GM23248 (cell line): ENCODE results near the gene NAV2. TPM values are rescaled to one million over a fixed set of nuclear protein-coding genes. Genes with fewer than 3 reads are reported as not detected.

Experiments
- DNase-seq: peaks from one replicate; pipeline ENCODE4 v3.0.0-alpha.2; 2015
- H2AFZ ChIP-seq: fragments of 200-600 bp; sonication (generic); 2 replicates; pipeline ENCODE4 v1.6.1; 2016; ENCODE audit warnings: antibody characterized with exemption
- H3F3A ChIP-seq: fragments of 200-600 bp; sonication (generic); 2 replicates; pipeline ENCODE4 v1.6.1; 2016; ENCODE audit warnings: mild to moderate bottlenecking, antibody characterized with exemption, mixed run types; ENCODE audit not compliant: insufficient read depth
- H3K27ac ChIP-seq: fragments of 200-600 bp; sonication (generic); 2 replicates; pipeline ENCODE4 v1.5.1; 2016; ENCODE audit warnings: mild to moderate bottlenecking
- H3K27me3 ChIP-seq: fragments of 200-600 bp; sonication (generic); replicated peaks from 2 replicates; pipeline ENCODE4 v1.6.1; 2016; ENCODE audit warnings: mild to moderate bottlenecking; ENCODE audit not compliant: insufficient read depth
- H3K36me3 ChIP-seq: fragments of 200-600 bp; sonication (generic); 2 replicates; pipeline ENCODE4 v1.6.1; 2016; ENCODE audit warnings: low read depth, mild to moderate bottlenecking
- H3K4me1 ChIP-seq: fragments of 200-600 bp; sonication (generic); 2 replicates; pipeline ENCODE4 v1.6.1; 2016; ENCODE audit warnings: mild to moderate bottlenecking; ENCODE audit not compliant: insufficient read depth
- H3K4me2 ChIP-seq: fragments of 200-600 bp; sonication (generic); one replicate; pipeline ENCODE4 v1.6.1; 2016; ENCODE audit warnings: mild to moderate bottlenecking; ENCODE audit not compliant: unreplicated experiment
- H3K4me3 ChIP-seq: fragments of 200-600 bp; sonication (generic); 2 replicates; pipeline ENCODE4 v1.5.1; 2016; ENCODE audit warnings: mild to moderate bottlenecking
- H3K79me2 ChIP-seq: fragments of 200-600 bp; sonication (generic); 2 replicates; pipeline ENCODE4 v1.6.1; 2016; ENCODE audit warnings: mild to moderate bottlenecking; ENCODE audit not compliant: insufficient read depth
- H3K9ac ChIP-seq: fragments of 200-600 bp; sonication (generic); 2 replicates; pipeline ENCODE4 v1.6.1; 2016; ENCODE audit warnings: mild to moderate bottlenecking
- H3K9me2 ChIP-seq: fragments of 200-600 bp; sonication (generic); 2 replicates; pipeline ENCODE4 v1.6.1; 2016; ENCODE audit warnings: mixed run types, mild to moderate bottlenecking, moderate library complexity; ENCODE audit not compliant: insufficient read depth
- H3K9me3 ChIP-seq: fragments of 200-600 bp; sonication (generic); one replicate; pipeline ENCODE4 v1.6.1; 2017; ENCODE audit warnings: low read depth
- H4K20me1 ChIP-seq: fragments of 200-600 bp; sonication (generic); 2 replicates; pipeline ENCODE4 v1.6.0; 2016; ENCODE audit not compliant: insufficient read depth
- EZH2 ChIP-seq: fragments of 200-600 bp; sonication (generic); IDR thresholded peaks from 2 replicates; pipeline ENCODE4 v1.6.1; 2018; ENCODE audit warnings: antibody characterized with exemption, mild to moderate bottlenecking; ENCODE audit not compliant: insufficient read depth, poor library complexity, severe bottlenecking
- EZH2phosphoT487 ChIP-seq: fragments of 200-600 bp; sonication (generic); IDR thresholded peaks from 2 replicates; pipeline ENCODE4 v1.6.1; 2018; ENCODE audit warnings: antibody characterized with exemption, moderate library complexity, mild to moderate bottlenecking, low read depth; ENCODE audit not compliant: insufficient read depth
- WGBS, 2 experiments: methylation state at CpG; one replicate each; pipeline ENCODE4 v1.1.6; 2015 to 2017; ENCODE audit warnings: low lambda C conversion rate in 2 of 2, low coverage in 1 of 2; ENCODE audit errors: missing lambda C conversion rate in 2 of 2; 5-methylcytosine and 5-hydroxymethylcytosine counted together
- in situ Hi-C: fragments of 300-500 bp; cut with MboI; formaldehyde crosslinking; loops from 2 replicates; pipeline ENCODE4 v1.15.0; 2020
- polyA plus RNA-seq: library from polyadenylated mRNA; unstranded; fragments of >200 nt; fragmentation: Nextera tagmentation; extraction: Ambion mirVana; gene quantifications from 2 replicates; pipeline ENCODE4 v1.2.1, GENCODE V29; 2016
- total RNA-seq: library from RNA; depleted of rRNA; stranded (reverse); fragments of >200 nt; shearing (Covaris generic); gene quantifications from 2 replicates; pipeline ENCODE4 v1.2.3, GENCODE V29; 2014

The NAV2 gene
- total and polyA plus RNA-seq, 2 experiments from 2014 or later: 5.7 to 11.9 TPM

- in situ Hi-C loops: no loop called here
- Histone ChIP-seq H3K9me3 (no peaks in the 10 kb centered on the region), H3K27ac (no peak overlapping the region), H3K79me2 (peaks cover 56% of the 10 kb centered on the region), H3K4me2 (no peak overlapping the region), H2AFZ (no peak overlapping the region), H3K27me3 (no peaks in the 10 kb centered on the region), H3K4me1 (peaks cover 19% of the 10 kb centered on the region), H3K36me3 (no peaks in the 10 kb centered on the region), H3K4me3 (no peak overlapping the region), H3K9ac (no peak overlapping the region), H3K9me2 (no peaks in the 10 kb centered on the region), H3F3A (peaks cover 29% of the 10 kb centered on the region), H4K20me1 (no peaks in the 10 kb centered on the region)
- TF ChIP-seq EZH2phosphoT487 (no peak), EZH2 (no peak)
- WGBS, 2 experiments: 86 to 88% methylated on average over 8 of the region's 8 CpGs
- DNase-seq: no peak
Measured at GRCh38 chr11:19871531-19871930, 158.9 kb downstream of the NAV2 start.

DNA sequence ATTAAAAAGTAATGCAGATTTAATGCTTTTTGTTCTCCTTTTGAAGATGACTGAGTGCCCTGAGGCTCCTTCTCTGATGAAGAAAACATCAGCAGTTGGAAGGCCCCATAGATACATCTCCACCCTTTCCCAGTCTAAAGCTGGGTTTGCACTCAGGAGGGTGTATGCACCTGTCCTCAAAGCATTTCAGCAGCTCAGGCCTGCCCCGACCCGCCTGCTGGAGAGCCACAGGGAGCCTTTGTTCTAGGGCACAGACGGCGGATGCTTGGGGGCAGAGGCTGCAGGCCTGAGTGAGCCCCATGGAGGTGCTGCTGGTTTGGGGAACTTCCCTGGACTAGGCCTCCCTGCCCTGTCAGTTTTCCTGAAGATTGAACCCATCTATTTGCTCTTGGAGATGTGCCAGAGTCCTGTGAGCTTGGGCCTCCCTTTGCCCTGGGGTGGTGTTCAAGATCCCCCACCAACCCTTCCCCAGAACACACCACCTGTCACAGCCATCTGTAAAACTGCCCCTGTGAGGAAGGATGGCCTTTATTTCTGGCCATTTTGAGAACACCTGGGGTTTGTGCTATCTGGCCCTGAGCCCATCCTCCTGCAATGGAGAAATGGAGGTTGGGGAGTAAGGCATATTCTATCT lies 160.0 kb downstream of the NAV2 start:
- no peak overlapping the region for H3K9ac ChIP-seq
- in situ Hi-C loops: no loop called here
- H3K36me3 ChIP-seq: no peaks in the 10 kb centered on the region
- H3K27me3 ChIP-seq: no peaks in the 10 kb centered on the region
- 96 to 100% methylated on average over 4 of the region's 4 CpGs for WGBS, 2 experiments
- no peak overlapping the region for H3K27ac ChIP-seq
- no peaks in the 10 kb centered on the region for H3K9me3 ChIP-seq
- H3K4me3 ChIP-seq: no peak overlapping the region
- H4K20me1 ChIP-seq: no peaks in the 10 kb centered on the region
- no peak overlapping the region for H3K4me2 ChIP-seq
- H3K79me2 ChIP-seq: peaks cover 47% of the 10 kb centered on the region
- no peak for DNase-seq
- no peaks in the 10 kb centered on the region for H3K9me2 ChIP-seq
- TF ChIP-seq EZH2 (no peak), EZH2phosphoT487 (no peak)
- H3K4me1 ChIP-seq: peaks cover 18% of the 10 kb centered on the region
- H2AFZ ChIP-seq: no peak overlapping the region
- peaks cover 22% of the 10 kb centered on the region for H3F3A ChIP-seq

GRCh38 chr11:19873730-19874129 lies 161.1 kb downstream of the NAV2 start:
- Histone ChIP-seq H3K4me2 (no peak overlapping the region), H3K27ac (no peak overlapping the region), H3K4me3 (no peak overlapping the region), H3K9ac (no peak overlapping the region), H2AFZ (no peak overlapping the region), H4K20me1 (no peaks in the 10 kb centered on the region), H3K9me2 (no peaks in the 10 kb centered on the region), H3K9me3 (no peaks in the 10 kb centered on the region), H3K4me1 (peaks cover 7% of the 10 kb centered on the region), H3K27me3 (no peaks in the 10 kb centered on the region), H3K79me2 (peaks cover 41% of the 10 kb centered on the region), H3K36me3 (no peaks in the 10 kb centered on the region), H3F3A (peaks cover 12% of the 10 kb centered on the region)
- TF ChIP-seq EZH2phosphoT487: no peak
- no peak for DNase-seq
- in situ Hi-C loops: no loop called here
- WGBS, 2 experiments: 31 to 68% methylated on average over 1 of the region's 1 CpG

GRCh38 chr11:19874266-19874665 lies 161.6 kb downstream of the NAV2 start:
- H3K4me2 ChIP-seq: no peak overlapping the region
- DNase-seq: no peak
- no peak overlapping the region for H2AFZ ChIP-seq
- H3K27me3 ChIP-seq: no peaks in the 10 kb centered on the region
- TF ChIP-seq EZH2phosphoT487 (no peak), EZH2 (no peak)
- H3K9me3 ChIP-seq: no peaks in the 10 kb centered on the region
- no peak overlapping the region for H3K4me3 ChIP-seq
- no peak overlapping the region for H3K27ac ChIP-seq
- in situ Hi-C loops: no loop called here
- no peaks in the 10 kb centered on the region for H3K36me3 ChIP-seq
- H3K9me2 ChIP-seq: no peaks in the 10 kb centered on the region
- H3K9ac ChIP-seq: no peak overlapping the region
- H3K79me2 ChIP-seq: peaks cover 41% of the 10 kb centered on the region
- peaks cover 1% of the 10 kb centered on the region; the same call in 1 of the 2 replicates for H3K4me1 ChIP-seq
- H4K20me1 ChIP-seq: no peaks in the 10 kb centered on the region
- H3F3A ChIP-seq: peaks cover 7% of the 10 kb centered on the region

DNA sequence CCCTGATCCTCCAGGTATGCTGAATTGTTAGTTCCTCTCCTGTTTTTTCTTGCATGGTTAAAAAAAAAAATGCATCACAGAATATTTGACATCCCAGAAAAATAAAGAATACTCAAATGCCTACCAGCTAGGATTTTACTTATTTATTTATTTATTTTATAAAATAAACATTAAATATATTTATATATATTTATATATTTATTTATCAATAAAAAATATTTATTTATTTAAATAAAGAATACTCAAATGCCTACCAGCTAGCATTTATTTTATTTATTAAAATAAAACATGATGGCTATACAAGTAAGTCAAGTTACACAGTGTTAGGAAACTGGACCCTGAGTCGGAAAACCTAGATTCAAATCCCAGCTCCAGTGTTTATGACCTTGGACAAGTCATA lies 164.1 kb downstream of the NAV2 start:
- H3K4me1 ChIP-seq: no peaks in the 10 kb centered on the region
- H3K9me3 ChIP-seq: no peaks in the 10 kb centered on the region
- no peak overlapping the region for H3K27ac ChIP-seq
- H3K9me2 ChIP-seq: no peaks in the 10 kb centered on the region
- in situ Hi-C loops: no loop called here
- H2AFZ ChIP-seq: no peak overlapping the region
- 100% methylated on average over 1 of the region's 1 CpG for WGBS, 2 experiments
- no peak overlapping the region for H3K9ac ChIP-seq
- no peaks in the 10 kb centered on the region for H4K20me1 ChIP-seq
- no peak overlapping the region for H3K4me2 ChIP-seq
- peaks cover 24% of the 10 kb centered on the region for H3K79me2 ChIP-seq
- H3K36me3 ChIP-seq: peaks cover 13% of the 10 kb centered on the region; the same call in 1 of the 2 replicates
- peaks cover 6% of the 10 kb centered on the region for H3F3A ChIP-seq
- H3K27me3 ChIP-seq: no peaks in the 10 kb centered on the region
- TF ChIP-seq EZH2 (no peak), EZH2phosphoT487 (no peak)
- DNase-seq: no peak
- H3K4me3 ChIP-seq: no peak overlapping the region
